SIG-M5 treated with dmso at 0.1 percent for 504 hours (cell line): Measurements from ENCODE around the gene VARS2.
A peak's percentile ranks its signal among the peaks of the same experiment; 100 is the strongest.
"Not testable (repeated sequence)": the region's sequence is repeated elsewhere in the genome, so short reads cannot be mapped to it uniquely, and the experiment has no call there.

Experiments
- DNase-seq: peaks from one replicate; lab custom pipeline; 2025; ENCODE audit not compliant: unreplicated experiment; lab: John Stamatoyannopoulos, UW

VARS2 gene

DNA sequence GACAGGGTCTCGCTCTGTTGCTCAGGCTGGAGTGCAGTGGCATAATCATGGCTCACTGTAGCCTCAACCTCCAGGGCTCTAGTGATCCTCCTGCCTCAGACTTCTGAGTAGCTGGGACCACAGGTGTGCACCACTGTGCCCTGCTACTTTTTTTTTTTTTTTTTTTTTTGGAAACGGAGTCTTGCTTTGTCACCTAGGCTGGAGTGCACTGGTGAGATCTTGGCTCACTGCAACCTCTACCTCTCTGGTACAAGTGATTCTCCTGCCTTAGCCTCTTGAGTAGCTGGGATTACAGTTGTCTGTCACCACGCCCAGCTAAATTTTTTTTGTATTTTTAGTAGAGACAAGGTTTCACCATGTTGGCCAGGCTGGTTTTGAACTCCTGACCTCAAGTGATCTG lies 13.0 kb downstream of the VARS2 start:
- not testable (repeated sequence) for DNase-seq

DNA sequence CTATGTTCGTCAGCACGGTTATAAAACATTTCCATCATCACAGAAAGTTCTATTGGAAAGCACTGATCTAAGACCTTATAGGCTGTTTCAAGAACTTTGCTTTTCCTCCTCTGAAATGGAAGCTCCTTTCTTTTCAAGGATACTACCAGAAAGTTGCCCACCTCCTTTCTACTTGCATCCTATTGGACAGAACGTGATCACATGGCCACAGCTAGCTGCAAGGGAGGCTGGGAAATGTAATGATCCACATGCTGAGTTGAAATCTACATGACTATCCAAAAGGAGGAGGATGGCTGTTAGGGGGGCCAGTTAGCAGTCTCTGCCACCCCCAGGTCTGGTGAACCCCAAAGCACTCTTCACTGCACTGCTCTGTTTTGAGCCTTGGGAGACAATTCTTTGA lies 14.6 kb downstream of the VARS2 start:
- DNase-seq, result no peak

DNA sequence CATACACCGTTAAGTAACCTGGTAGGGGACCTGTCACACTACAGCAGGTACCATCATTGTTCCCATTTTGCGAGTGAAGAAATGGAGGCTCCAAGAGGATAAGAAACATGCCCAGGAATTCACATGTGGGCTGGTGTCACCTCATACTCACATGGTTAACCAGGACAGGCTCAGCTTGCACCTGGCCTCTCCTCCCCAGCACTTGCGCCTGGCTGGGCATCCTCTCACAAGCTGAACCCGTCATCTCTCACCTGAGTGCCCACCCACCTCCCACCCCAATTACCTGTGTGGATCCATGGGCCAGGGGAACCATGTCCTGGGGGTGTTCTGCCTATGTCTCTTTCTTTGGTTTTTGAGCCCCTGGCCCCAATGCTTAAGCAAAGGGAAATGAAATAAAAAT lies 16.5 kb downstream of the VARS2 start:
- DNase-seq, result no peak

DNA sequence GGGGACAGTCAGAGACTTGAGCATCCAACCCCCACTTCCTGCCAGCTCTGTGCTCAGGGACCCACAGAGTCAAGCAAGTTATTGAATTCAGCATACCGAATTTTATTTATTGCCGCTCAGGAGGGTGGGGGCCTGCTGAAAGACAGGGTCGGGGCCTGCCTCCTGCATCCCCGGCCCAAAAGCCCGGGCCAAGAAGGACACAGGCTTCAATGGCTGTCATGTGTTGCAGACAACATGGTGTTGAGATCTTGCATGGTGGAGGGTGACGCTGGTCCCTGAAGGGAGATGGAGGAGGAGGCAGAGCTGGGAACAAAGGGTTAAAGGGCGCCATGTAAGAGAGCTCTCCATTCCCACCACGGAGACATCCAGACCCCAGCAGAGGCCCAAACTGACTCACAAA lies 17.2 kb downstream of the VARS2 start:
- no peak for DNase-seq

DNA sequence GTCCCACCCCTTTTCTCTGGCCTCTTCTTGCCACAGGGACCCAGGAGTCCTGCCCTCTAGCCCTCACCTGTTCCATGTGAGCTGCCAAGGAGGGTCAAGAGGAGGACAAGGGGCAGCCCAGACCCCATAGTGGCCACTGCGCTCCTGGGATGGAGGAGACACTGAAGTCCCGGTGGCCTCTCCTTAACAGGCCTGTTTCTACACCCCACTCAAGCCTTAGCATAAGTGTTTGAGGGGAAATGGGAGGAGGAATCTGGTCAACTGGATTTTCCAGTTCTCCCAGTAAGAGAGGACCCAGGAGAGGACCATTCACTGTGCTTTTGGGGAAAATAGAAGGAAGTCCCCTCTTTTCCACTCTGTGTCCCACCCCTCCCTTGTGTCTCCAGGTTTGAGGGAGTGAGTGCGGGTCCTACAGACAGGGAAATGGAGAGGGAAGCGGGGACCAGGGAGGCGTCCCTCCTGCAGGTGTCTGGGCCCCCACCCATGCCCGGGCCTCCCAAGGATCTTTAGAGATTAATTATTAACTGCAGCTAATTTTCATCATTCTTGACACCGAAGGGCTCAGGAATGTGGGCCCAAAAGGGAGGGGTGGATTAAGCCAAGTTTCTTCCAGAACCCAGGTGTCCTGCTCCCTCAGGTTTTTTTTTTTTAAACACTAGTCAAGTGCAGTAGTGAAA lies 18.1 kb downstream of the VARS2 start, which contains the start of gene SFTA2:
Gene SFTA2, minus strand, starts transcription at position 202 of the 677 bp plus-strand sequence. Its CDS starts 74 bp downstream, at position 128.
- DNase-seq, result no peak

DNA sequence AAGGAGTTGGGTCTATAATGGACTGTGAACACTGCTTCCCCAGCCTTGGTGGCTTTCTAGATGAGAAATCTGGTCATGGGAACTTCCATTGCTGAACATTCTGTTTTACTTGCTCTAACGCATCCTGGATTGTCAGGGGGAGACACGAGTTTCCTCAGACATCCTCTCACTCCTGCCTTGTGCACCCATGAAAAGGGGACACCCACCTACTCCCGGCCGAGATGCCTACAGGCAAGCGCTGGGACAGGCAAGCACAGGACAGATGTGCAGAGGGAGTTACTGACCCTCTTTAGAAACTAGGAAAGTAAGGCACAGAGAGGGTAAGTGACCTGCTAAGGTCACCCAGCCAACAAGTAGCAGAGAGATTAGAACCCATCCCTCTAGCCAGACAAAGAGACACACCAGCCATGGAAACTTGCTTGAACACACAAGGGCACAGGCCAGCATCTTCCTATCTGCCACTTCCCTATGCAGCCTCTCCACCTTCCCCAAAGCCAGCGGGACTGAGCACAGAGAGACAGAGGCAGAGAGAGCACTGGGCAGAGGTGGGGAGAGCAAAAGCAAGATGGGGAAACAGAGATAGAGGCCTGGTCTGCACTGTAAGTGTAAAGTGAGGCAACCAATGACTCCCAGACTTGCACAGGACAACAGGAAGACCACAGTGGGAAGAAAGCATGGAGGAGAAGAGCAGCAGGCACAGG lies 18.8 kb downstream of the VARS2 start:
- no peak for DNase-seq

DNA sequence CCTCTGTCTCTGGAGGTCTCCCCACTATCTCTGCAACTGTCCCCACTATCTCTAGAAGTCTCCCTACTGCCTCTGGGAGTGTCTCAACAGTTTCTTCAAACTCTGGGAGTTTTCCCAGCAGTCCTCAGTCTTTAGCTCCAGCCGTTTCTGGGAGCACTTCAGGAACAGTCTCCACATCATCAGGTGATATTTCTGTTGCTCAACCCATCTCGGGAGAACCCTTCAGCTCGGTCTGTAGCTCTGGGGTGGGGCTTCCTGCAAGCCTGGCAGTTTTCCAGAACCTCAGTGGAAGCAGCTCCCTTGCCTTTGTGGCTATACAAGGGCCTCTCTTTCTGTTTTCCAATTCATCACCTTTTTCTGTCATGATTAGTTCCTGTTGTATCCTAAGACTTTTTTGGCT lies 21.0 kb downstream of the VARS2 start:
- DNase-seq, result no peak

DNA sequence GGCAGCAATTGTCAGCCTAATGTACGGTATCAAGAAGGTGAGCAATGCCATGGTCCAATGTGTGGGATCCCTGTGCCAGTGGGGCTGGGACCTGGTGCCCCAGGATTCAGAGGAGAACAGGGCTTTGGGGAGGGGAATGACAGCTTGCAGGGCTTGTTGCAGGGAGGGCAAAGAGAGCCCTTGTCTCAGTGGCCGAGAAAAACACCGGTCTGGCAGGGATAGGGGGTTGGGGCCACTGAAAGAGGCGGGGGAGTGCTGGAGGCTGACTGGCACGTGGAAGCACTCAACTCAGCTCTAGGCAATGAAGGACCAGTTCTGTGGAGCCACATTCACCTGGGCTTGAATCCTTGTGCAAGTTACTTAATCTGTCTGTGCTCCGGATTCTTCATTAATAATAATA lies 23.2 kb downstream of the VARS2 start:
- DNase-seq, result no peak

DNA sequence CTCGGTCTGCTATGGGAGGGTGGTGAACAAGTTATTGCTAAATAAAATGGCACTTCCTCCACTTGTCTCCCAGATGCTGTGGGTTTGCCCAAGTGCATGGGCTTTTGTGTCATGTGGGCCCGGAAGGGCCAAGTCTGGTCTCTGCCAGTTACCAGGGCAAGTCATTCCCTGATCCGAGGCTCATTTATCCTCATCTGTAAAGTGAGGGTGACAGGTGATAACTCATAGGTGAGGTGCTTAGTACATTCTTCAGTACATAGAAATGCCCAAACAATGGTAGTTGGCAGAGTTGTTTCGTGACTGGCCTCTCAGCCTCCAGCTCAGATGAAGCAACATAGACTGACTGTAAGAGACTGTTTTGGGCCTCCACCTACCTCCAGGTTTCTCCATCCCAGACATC lies 24.7 kb downstream of the VARS2 start:
- no peak for DNase-seq

DNA sequence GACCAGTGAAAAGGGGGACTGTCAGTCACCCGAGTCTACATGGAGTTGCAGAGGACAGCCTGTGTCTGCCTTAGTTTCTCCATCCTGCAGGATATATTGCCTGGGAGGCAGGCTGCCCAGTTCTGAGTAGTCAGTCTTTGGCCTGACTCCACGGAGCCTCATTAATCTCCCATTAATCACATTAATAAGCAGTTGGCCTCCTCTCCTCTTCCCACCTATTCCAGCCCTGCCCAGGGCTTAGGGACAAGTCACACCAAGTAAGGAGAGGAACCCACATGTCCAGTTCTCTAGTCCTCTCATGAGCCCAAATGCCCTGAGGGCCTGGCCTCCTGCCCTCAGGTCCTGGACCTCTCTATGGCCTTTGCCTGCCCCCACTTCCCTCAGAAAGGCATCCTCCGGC lies 25.4 kb downstream of the VARS2 start:
- no peak for DNase-seq

DNA sequence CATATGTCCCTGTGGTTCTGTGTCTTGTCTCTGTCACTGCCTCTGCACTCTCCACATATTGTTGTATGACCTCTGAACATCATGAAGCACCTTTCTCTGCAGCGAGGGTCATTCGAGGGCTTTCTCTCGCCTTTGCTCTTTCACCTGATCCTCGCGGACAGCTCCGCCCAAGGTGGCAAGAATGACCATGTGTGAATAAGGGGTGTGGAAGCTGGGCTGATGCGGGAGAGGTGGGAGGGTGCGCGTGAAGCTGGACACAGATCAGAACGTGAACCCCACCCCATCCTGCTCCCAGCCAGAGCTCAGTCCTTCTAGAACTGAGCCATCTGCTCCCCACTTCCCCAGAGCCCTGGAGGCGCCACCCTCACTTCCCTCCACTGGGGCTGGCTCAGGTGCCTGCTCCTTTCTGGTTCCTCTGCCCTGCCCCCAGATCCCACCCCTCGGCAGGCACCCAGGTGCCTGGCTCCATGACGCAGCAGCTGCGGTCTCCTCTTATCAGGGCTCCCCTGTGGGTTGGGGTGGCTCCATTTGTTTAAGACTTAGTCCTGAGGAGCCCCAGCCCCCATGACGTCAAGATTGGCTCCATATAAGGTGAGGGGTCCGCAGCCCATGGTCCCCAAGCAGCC lies 26.4 kb downstream of the VARS2 start, which contains the start of gene MUCL3:
Gene MUCL3, plus strand, starts transcription at position 613 of the 626 bp plus-strand sequence. CDS start 27 bp downstream, outside the sequence.
- DNase-seq, result no peak

DNA sequence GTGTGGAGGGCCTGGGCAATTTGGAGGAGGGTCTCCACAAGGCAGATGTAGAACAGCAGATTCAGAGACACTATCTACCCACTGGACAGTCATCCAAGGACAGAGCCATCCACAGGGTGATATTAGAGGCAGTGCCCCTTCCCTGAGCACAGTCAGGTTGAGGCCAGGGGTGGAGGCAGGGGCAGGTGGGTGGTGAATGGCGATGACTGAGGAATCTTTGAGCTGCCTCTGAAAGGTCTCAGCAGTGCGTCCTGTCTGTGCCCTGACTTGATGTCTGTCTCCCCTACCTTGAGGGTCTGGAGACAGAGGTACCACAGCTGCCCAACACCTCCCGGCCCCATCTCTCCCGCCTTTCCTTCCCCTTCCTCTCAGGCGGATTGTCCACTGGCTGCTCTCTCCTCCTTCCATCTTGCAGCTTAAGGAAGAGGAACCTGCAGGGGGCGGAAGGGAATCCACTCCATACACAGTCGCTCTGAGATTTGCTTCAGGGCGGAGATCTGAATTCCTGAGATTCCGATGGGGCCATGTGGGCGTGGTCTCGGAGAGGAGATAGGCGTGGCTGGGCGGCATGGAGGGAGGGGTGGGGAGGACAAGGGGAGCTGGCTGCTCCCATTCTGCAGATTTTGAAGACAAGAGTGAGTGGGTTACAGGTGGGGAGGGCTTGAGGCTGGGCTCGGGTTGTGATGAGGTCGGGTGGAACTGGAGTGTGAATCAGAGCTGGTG lies 28.5 kb downstream of the VARS2 start:
- DNase-seq, result peak; percentile 16

DNA sequence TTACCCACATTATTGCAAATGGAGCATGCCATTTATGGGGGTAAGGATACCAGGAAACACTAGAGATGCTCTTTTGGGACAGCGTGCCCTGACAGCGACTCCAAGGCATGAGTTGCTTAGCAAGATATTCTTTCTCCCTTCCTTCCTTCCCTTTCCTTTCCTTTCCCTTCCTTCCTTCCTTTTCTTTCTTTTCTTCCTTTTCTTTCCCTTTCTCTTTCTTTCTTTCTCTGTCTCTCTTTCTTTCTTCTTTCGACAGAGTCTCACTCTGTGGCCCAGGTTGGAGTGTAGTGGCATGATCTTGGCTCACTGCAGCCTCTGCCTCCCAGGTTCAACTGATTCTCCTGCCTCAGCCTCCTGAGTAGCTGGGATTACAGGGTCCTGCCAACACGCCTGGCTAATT lies 30.0 kb downstream of the VARS2 start:
- DNase-seq, result no peak

DNA sequence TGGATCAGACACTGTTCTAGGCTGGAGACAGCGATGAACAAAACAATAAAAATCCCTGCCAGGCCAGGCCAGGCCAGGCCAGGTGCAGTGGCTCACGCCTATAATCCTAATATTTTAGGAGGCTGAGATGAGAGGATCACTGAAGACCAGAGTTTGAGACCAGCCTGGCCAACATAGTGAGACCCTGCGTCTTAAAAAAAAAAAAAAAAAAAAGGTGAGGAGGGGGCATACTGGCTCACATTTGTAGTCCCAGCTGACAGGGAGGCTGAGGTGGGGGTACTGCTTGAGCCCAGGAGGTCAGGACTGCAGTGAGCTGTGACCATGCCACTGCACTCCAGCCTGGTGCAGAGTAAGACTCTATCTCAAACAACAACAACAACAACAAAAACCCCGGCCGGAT lies 31.2 kb downstream of the VARS2 start:
- no peak for DNase-seq

DNA sequence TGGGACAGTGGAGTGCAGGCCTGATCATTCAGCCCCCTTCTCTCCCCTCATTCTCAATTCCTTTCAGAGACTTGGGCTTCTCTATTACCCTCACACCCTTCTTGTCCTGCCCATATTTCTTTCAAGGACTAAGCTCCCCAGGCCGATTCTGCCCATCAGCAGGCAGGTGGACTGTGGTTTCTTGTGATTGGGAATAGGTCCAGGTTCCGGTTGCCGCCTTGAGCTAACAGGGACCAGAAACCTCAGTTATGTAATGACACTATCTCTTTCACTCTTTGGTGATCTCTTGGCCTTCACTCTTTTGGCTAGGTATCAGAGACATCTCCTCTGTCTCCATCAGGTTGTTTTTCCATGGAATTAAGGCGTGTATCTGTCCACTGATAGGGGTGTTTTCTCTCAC lies 33.2 kb downstream of the VARS2 start:
- no peak for DNase-seq

DNA sequence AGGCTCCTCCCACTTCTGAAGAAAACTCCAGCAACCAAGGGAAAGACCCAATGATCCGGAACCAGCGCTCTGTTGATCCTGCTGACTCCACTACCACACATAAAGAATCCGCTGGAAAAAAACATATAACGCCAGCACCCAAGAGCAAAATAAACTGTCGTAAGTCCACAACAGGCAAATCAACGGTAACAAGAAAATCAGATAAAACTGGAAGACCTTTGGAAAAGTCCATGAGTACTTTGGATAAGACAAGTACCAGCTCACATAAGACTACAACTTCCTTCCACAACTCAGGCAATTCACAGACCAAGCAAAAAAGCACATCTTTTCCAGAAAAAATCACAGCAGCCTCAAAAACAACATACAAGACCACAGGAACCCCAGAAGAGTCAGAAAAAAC lies 34.8 kb downstream of the VARS2 start:
- no peak for DNase-seq

DNA sequence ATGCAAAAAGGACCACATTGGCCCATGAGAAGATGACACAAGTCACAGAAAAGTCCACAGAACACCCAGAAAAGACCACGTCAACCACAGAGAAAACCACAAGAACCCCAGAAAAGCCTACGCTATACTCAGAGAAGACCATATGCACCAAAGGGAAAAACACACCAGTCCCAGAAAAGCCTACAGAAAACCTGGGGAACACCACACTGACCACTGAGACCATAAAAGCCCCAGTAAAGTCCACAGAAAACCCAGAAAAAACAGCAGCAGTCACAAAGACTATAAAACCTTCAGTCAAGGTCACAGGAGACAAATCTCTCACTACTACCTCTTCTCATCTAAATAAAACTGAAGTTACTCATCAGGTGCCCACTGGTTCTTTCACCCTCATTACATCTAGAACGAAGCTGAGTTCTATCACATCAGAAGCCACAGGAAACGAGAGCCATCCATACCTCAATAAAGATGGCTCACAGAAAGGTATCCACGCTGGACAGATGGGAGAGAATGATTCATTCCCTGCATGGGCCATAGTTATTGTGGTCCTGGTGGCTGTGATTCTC lies 38.0 kb downstream of the VARS2 start:
- no peak for DNase-seq

DNA sequence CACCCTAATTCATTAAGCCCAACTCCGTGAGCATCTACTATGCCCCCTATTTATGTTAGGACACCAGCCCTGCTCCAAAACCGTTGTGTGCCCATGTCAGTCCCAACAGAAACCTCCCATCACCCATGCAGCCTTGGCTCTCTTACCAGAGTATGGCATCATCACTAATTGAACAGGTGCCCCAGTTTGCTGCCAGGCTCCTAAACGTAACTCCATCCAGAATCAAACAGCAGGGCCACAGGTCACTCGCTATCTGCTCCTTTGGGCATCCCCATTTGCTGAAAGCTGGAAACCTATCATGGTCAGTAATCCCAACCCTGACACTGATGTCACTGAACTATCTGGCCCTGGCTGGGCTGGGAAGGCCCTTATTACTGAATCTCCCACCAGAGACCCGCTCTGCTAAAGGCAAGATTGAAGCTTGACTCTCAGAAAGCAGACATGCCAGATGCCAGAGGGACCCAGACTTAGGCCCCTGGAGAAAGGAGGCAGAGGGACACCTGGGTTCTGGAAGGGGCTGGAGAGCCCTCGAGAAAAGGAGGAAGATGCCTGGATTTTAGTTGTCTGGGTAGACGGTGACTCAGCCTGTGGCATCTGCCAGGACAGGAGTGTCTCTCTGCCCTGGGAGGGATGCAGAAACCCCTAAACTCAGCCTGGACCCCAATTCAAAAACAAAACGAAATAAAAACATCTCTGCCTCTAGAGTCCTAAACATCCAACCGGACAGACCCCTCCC lies 40.8 kb downstream of the VARS2 start:
- no peak for DNase-seq

DNA sequence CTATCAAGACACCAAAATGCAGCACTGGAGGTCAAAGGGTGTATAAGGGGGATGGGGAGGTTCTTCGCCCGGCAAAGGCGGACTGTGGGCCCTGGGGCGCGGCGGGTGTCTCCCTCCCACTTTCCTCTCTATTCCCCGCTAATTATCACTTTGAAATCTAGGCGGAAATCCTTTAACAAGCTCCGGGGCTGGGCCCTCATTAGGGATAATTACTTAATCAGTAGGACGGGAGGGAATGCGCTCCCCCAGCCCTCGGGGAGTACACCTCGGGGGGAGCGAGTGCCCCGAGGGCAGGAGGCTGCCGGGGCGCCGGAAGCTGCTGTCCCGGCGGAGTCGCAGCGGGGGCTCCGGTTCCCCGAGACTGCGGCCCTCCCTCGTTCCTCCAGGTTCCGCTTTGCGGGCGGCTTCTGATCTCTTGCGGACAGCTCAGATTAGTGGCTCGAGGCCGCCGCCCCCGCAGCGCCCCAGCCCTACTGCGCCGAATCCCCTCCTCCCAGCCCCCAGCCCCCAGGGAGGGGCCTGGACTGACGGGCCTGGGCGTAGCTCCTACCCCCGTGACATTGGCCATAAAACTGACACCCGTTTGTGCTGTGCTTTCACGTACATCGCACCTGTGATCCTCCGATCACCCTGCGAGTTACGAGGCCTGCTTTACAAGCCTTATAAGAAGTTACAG lies 41.5 kb downstream of the VARS2 start:
- DNase-seq, result peak; percentile 57

DNA sequence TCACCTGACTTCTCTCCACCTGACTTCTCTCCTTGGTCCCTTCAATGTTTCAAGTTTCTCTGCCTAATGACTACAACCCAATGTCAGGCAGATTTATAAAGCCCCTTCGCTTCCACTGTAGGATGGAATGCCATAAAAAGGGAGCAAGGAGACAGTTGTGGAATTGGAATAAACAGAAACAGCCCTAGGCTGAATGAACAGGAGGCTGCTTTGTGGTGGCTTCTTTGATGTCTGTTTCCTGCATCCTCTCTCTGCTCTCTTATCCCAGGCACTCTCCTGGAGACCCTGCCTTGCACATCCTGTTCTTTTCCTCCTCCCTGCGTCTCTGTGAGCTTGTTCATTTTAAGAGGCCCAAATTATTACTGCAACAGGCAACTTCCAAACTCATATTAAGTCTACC lies 43.7 kb downstream of the VARS2 start:
- no peak for DNase-seq
